Activated naive CD4-positive, alpha-beta T cell treated with anti-CD3 and anti-CD28 coated beads, Interleukin-2, amount 10 ng/mL, durations not matched to agents 5 hours and 36 hours (primary cell): Measurements from ENCODE around the gene DNAJC10. TPM values are rescaled to one million over a fixed set of nuclear protein-coding genes. Genes with fewer than 3 reads are reported as not detected.

ENCODE experiments used
- total RNA-seq, 2 experiments: library from RNA; stranded (reverse); gene quantifications; one replicate each; pipeline ENCODE4 v1.2.3, GENCODE V29; 2021

The DNAJC10 gene
- 10 to 100 TPM; 44.0 to 44.7 TPM for total RNA-seq

GRCh38 chr2:182715892-182716649, at the start of gene DNAJC10:
Gene DNAJC10, plus strand, starts transcription at chr2:182716257. Its CDS starts 1,830 bp downstream, at chr2:182718087.

Other genes starting within 250 kb of the DNAJC10 start
- gene FRZB, start 150.4 kb downstream of the DNAJC10 start, total RNA-seq, result not detected